Measurements from ENCODE around the gene ANKRD55.

DNA sequence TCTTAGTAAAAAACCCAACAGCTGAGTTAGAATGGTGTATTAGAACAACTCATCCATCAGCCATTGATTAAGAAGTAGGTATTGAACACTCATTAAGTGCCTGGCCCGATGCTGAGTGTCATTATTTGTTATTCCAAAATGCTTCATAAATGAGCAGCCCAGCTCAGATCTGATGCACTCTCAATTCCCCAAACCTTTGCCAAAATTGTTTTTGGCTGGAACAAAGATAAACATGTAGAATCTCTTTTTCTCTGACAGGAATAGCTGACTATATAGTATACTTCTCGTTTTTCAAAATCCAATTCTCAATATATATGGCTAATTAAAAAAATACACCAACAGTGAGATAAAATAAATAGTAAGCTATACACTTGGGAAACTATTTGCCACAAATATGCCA is 20.0 kb upstream of the ANKRD55 start:
- TF ChIP-seq, protein P1, sequence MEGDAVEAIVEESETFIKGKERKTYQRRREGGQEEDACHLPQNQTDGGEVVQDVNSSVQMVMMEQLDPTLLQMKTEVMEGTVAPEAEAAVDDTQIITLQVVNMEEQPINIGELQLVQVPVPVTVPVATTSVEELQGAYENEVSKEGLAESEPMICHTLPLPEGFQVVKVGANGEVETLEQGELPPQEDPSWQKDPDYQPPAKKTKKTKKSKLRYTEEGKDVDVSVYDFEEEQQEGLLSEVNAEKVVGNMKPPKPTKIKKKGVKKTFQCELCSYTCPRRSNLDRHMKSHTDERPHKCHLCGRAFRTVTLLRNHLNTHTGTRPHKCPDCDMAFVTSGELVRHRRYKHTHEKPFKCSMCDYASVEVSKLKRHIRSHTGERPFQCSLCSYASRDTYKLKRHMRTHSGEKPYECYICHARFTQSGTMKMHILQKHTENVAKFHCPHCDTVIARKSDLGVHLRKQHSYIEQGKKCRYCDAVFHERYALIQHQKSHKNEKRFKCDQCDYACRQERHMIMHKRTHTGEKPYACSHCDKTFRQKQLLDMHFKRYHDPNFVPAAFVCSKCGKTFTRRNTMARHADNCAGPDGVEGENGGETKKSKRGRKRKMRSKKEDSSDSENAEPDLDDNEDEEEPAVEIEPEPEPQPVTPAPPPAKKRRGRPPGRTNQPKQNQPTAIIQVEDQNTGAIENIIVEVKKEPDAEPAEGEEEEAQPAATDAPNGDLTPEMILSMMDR (IDR thresholded peaks at IDR 0.05) = no peak
- TF ChIP-seq POLR2A (IDR thresholded peaks at IDR 0.05; ENCODE audit: low read depth) (no peak), EP300 (IDR thresholded peaks at IDR 0.05) (no peak)
